Activated gamma-delta T cell treated with anti-CD3 and anti-CD28 coated beads, Interleukin-2, amount 50 U/mL, for 16 hours (primary cell): Measurements from ENCODE around the gene FFAR3.

ENCODE experiments used
- DNase-seq: peaks from one replicate; pipeline ENCODE4 v3.0.0-alpha.2; 2020; ENCODE audit warnings: low read depth

The FFAR3 gene

GRCh38 chr19:35357867-35358573, at the start of gene FFAR3:
Gene FFAR3, plus strand, starts transcription at chr19:35358460. Its CDS starts 431 bp downstream, at chr19:35358891.
- DNase-seq, result no peak

GRCh38 chr19:35308910-35309309, 49.4 kb upstream of the FFAR3 start:
- no peak for DNase-seq

- no peak for DNase-seq
Measured at GRCh38 chr19:35309481-35310279, 48.6 kb upstream of the FFAR3 start.

- no peak for DNase-seq
Measured at GRCh38 chr19:35310331-35310730, 47.9 kb upstream of the FFAR3 start.

- DNase-seq, result no peak
Measured at GRCh38 chr19:35310811-35311465, 47.3 kb upstream of the FFAR3 start.

GRCh38 chr19:35311901-35312665, 46.2 kb upstream of the FFAR3 start:
- no peak for DNase-seq

GRCh38 chr19:35313587-35313986, 44.7 kb upstream of the FFAR3 start:
- no peak for DNase-seq

GRCh38 chr19:35314031-35314430, 44.2 kb upstream of the FFAR3 start:
- no peak for DNase-seq

GRCh38 chr19:35314858-35315470, 43.3 kb upstream of the FFAR3 start:
- no peak for DNase-seq

GRCh38 chr19:35315883-35316282, 42.4 kb upstream of the FFAR3 start:
- no peak for DNase-seq

GRCh38 chr19:35316560-35316959, 41.7 kb upstream of the FFAR3 start:
- DNase-seq, result no peak

- no peak for DNase-seq
Measured at GRCh38 chr19:35317464-35318043, 40.7 kb upstream of the FFAR3 start.

- no peak for DNase-seq
Measured at GRCh38 chr19:35318679-35319448, 39.4 kb upstream of the FFAR3 start.

GRCh38 chr19:35320065-35320713, 38.1 kb upstream of the FFAR3 start:
- no peak for DNase-seq

- DNase-seq, result no peak
Measured at GRCh38 chr19:35321291-35321690, 37.0 kb upstream of the FFAR3 start.

GRCh38 chr19:35322014-35322413, 36.2 kb upstream of the FFAR3 start:
- DNase-seq, result no peak

- no peak for DNase-seq
Measured at GRCh38 chr19:35327642-35328041, 30.6 kb upstream of the FFAR3 start.

- no peak for DNase-seq
Measured at GRCh38 chr19:35328851-35329285, 29.4 kb upstream of the FFAR3 start, which contains the start of gene CD22. Gene CD22, plus strand, starts transcription at chr19:35329187. Its CDS starts 2,854 bp downstream, at chr19:35332041.

- no peak for DNase-seq
Measured at GRCh38 chr19:35329323-35329722, 28.9 kb upstream of the FFAR3 start.

- no peak for DNase-seq
Measured at GRCh38 chr19:35330475-35330874, 27.8 kb upstream of the FFAR3 start.
